Measurements from ENCODE around the gene EWSR1. TPM values are rescaled to one million over a fixed set of nuclear protein-coding genes. Genes with fewer than 3 reads are reported as not detected.
A peak's percentile ranks its signal among the peaks of the same experiment; 100 is the strongest.

EWSR1 gene
- total and polyA plus RNA-seq, 8 donors: 125 to 352 (median 335) TPM

GRCh38 chr22:29341056-29341848 is 73.2 kb downstream of the EWSR1 start:
- ATAC-seq (no peak), DNase-seq (no peak)
- no peaks in the 10 kb centered on the region for H3K9me3 ChIP-seq
- TF ChIP-seq CTCF (IDR thresholded peaks at IDR 0.05): no peak
- H3K27ac ChIP-seq: no peak overlapping the region
- intact Hi-C loops (cut with DNase I): no loop called here
- peaks cover 0 to 100% of the 10 kb centered on the region in 2 donors for H3K36me3 ChIP-seq
- H3K27me3 ChIP-seq: no peaks in the 10 kb centered on the region
- H3K4me1 ChIP-seq: no peaks in the 10 kb centered on the region
- H3K4me3 ChIP-seq: no peak overlapping the region

DNA sequence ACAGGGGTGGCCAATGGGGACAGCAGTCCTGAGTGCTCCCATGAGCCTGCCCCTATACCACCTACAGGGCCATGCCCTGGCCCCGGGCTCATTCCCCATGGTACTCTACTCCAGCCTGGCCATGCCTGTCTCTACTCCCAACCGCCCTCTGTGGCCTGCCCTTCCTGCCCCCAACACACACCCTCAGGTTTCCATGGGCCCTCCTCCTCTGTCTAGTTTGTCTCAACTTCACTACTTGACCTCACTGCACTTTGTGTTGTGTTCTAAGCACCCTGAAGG is 73.7 kb downstream of the EWSR1 start:
- intact Hi-C loops (cut with DNase I): no loop called here
- H3K27ac ChIP-seq: no peak overlapping the region
- H3K9me3 ChIP-seq: no peaks in the 10 kb centered on the region
- H3K4me3 ChIP-seq: no peak overlapping the region
- no peak for TF ChIP-seq CTCF (IDR thresholded peaks at IDR 0.05)
- H3K27me3 ChIP-seq: no peaks in the 10 kb centered on the region
- no peak for DNase-seq
- peaks cover 0 to 100% of the 10 kb centered on the region in 2 donors for H3K36me3 ChIP-seq
- ATAC-seq: no peak
- no peaks in the 10 kb centered on the region for H3K4me1 ChIP-seq

GRCh38 chr22:29342177-29342576 is 74.1 kb downstream of the EWSR1 start:
- intact Hi-C loops (cut with DNase I): no loop called here
- no peak for TF ChIP-seq CTCF (IDR thresholded peaks at IDR 0.05)
- peaks cover 0 to 100% of the 10 kb centered on the region in 2 donors for H3K36me3 ChIP-seq
- H3K9me3 ChIP-seq: no peaks in the 10 kb centered on the region
- no peaks in the 10 kb centered on the region for H3K27me3 ChIP-seq
- no peak overlapping the region for H3K4me3 ChIP-seq
- no peak for DNase-seq
- H3K27ac ChIP-seq: no peak overlapping the region
- ATAC-seq: no peak
- no peaks in the 10 kb centered on the region for H3K4me1 ChIP-seq

GRCh38 chr22:29342577-29343312 is 74.7 kb downstream of the EWSR1 start:
- intact Hi-C loops (cut with DNase I): no loop called here

More at GRCh38 chr22:29342577-29343312, 74.7 kb downstream of the EWSR1 start:
- peak; percentile 12 for ATAC-seq
- Histone ChIP-seq H3K9me3 (no peaks in the 10 kb centered on the region), H3K36me3 (peaks cover 0 to 100% of the 10 kb centered on the region in 2 donors), H3K4me3 (no peak overlapping the region), H3K4me1 (no peaks in the 10 kb centered on the region), H3K27ac (no peak overlapping the region), H3K27me3 (no peaks in the 10 kb centered on the region)
- no peak for TF ChIP-seq CTCF (IDR thresholded peaks at IDR 0.05)
- DNase-seq: no peak
